Esophagus squamous epithelium (tissue), 4 donors: ENCODE results near the gene MEGF9.

ENCODE experiments used
- POLR2A ChIP-seq, 4 donors: fragments of 450-650 bp; IDR thresholded peaks; one replicate each; pipeline ENCODE4 v1.6.1; 2017; ENCODE audit warnings: antibody characterized with exemption in 4 of 4, mild to moderate bottlenecking in 4 of 4, moderate library complexity in 3 of 4
- TF ChIP-seq, protein P1 (sequence below), 6 experiments: fragments of 450-650 bp in 4 of 6; fragments of 200-600 bp in 2 of 6; sonication (generic) in 2 of 6; IDR thresholded peaks; one replicate each; pipeline ENCODE4 v1.5.1; 2016 to 2019; ENCODE audit warnings: antibody characterized with exemption in 6 of 6, mild to moderate bottlenecking in 4 of 6, moderate library complexity in 4 of 6

DNA sequence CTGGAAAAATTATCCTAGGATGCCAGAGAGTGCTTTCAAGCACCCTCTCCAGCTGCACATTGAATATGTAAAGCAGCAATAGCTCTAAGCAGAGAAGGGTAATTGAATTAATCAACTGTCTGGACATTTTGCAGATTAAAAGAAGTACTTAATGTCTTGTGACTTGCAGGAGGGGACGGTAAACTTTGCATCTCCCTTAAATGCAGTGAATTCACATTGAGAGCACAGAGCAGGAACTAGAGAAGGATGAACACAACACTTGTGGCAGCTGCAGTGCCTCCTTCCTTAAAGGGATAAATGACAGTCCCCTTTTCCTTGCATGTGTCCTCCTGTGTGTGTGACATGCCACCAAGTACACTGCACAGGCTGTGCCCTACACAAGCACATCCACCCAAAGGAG is 126.9 kb downstream of the MEGF9 start:
- TF ChIP-seq, protein P1, sequence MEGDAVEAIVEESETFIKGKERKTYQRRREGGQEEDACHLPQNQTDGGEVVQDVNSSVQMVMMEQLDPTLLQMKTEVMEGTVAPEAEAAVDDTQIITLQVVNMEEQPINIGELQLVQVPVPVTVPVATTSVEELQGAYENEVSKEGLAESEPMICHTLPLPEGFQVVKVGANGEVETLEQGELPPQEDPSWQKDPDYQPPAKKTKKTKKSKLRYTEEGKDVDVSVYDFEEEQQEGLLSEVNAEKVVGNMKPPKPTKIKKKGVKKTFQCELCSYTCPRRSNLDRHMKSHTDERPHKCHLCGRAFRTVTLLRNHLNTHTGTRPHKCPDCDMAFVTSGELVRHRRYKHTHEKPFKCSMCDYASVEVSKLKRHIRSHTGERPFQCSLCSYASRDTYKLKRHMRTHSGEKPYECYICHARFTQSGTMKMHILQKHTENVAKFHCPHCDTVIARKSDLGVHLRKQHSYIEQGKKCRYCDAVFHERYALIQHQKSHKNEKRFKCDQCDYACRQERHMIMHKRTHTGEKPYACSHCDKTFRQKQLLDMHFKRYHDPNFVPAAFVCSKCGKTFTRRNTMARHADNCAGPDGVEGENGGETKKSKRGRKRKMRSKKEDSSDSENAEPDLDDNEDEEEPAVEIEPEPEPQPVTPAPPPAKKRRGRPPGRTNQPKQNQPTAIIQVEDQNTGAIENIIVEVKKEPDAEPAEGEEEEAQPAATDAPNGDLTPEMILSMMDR (IDR thresholded peaks at IDR 0.05): no peak
- no peak for TF ChIP-seq POLR2A (IDR thresholded peaks at IDR 0.05)
